Skin of body (tissue), 2 donors: ENCODE data around the gene SIPA1L3. TPM values are rescaled to one million over a fixed set of nuclear protein-coding genes. Genes with fewer than 3 reads are reported as not detected.
"Not testable (repeated sequence)": the region's sequence is repeated elsewhere in the genome, so short reads cannot be mapped to it uniquely, and the experiment has no call there.

Source experiments
- DNase-seq: peaks from one replicate; lab custom pipeline; 2025; lab: John Stamatoyannopoulos, UW
- total RNA-seq: library from RNA; depleted of rRNA; stranded (reverse); fragments of >200 nt; gene quantifications from one replicate; pipeline ENCODE4 v1.2.3, GENCODE V29; 2014

Gene SIPA1L3
- total RNA-seq, 1 donor from 2014 or later: 20.3 TPM

- no peak for DNase-seq
These were observed 111.8 kb downstream of the SIPA1L3 start for GRCh38 chr19:38018694-38019395.

GRCh38 chr19:38019396-38019724 is 112.4 kb downstream of the SIPA1L3 start:
- DNase-seq: no peak

GRCh38 chr19:38020311-38020710 is 113.3 kb downstream of the SIPA1L3 start:
- DNase-seq: no peak

- DNase-seq: no peak
These were observed 114.3 kb downstream of the SIPA1L3 start for GRCh38 chr19:38021352-38021751.

- DNase-seq: no peak
These were observed 116.0 kb downstream of the SIPA1L3 start for GRCh38 chr19:38022791-38023670.

GRCh38 chr19:38023671-38024541 is 116.9 kb downstream of the SIPA1L3 start:
- no peak for DNase-seq

- no peak for DNase-seq
These were observed 118.2 kb downstream of the SIPA1L3 start for GRCh38 chr19:38024992-38025908.

- no peak for DNase-seq
These were observed 118.9 kb downstream of the SIPA1L3 start for GRCh38 chr19:38025909-38026307.

- DNase-seq: no peak
These were observed 122.0 kb downstream of the SIPA1L3 start for GRCh38 chr19:38028913-38029510.

GRCh38 chr19:38030001-38030400 is 123.0 kb downstream of the SIPA1L3 start:
- not testable (repeated sequence) for DNase-seq

GRCh38 chr19:38030686-38031422 is 123.8 kb downstream of the SIPA1L3 start:
- DNase-seq: no peak

- DNase-seq: no peak
These were observed 124.4 kb downstream of the SIPA1L3 start for GRCh38 chr19:38031423-38031770.

- DNase-seq: no peak
These were observed 125.1 kb downstream of the SIPA1L3 start for GRCh38 chr19:38032151-38032550.

- DNase-seq: no peak
These were observed 125.9 kb downstream of the SIPA1L3 start for GRCh38 chr19:38032951-38033350.

- no peak for DNase-seq
These were observed 126.9 kb downstream of the SIPA1L3 start for GRCh38 chr19:38033658-38034491.

GRCh38 chr19:38034492-38034860 is 127.5 kb downstream of the SIPA1L3 start:
- no peak for DNase-seq

GRCh38 chr19:38035515-38036495 is 128.8 kb downstream of the SIPA1L3 start:
- DNase-seq: no peak
